KBM-7 (cell line): ENCODE results near the gene ACOT11.
"Not testable (repeated sequence)": the region's sequence is repeated elsewhere in the genome, so short reads cannot be mapped to it uniquely, and the experiment has no call there.

Experiments used
- DNase-seq: peaks from one replicate; pipeline ENCODE4 v3.0.0-alpha.2; 2015
- in situ Hi-C: fragments of 300-500 bp; cut with MboI; formaldehyde crosslinking; loops from 2 replicates; pipeline ENCODE4 v1.14.3; 2020; ENCODE audit warnings: low sequenced_read_pairs, low pct_unique_long_range_greater_than_20kb, mixed read lengths

The ACOT11 gene

DNA sequence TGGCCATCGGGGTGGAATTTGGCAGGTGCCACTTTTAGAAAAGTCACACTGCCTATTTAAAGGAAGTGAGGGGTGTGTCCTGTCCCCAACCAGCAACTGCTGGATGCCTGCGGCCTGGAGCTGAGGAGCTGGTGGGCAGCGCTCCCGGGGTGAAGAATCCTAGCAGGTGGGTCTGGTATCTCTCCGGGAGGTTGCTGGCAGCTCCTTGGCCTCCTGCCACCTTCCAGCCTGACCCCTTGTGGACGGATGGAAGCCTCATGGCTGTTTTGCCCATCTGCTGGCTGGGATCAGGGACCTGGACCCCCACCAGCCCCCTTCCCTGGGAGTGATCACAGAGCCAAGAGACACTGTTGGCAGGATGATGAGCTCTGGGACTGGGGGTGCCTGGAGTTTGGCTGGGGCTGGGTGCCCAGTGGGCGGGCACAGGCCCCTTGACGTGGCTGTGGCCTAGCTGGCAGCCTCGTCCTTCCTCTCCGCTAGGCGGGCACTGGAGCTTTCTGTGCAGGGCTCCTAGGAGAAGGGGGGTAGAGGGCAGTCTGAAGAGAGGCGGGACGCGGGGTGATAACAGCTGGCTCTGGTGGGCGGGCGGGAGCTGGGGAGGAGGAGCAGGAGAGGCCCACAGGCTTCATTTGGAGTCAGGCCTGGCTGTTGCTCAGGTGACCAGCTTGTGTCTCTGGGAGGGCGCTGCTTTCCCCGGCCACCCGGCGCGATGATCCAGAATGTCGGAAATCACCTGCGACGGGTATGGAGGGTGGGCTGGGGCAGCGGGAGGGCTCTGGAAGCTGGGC is at the start of gene ACOT11:
Gene ACOT11 (plus strand): TSS at position 628 of the 788 bp plus-strand sequence. CDS start 82 bp downstream, at position 710.
- in situ Hi-C loops: no loop called here
- no peak for DNase-seq

DNA sequence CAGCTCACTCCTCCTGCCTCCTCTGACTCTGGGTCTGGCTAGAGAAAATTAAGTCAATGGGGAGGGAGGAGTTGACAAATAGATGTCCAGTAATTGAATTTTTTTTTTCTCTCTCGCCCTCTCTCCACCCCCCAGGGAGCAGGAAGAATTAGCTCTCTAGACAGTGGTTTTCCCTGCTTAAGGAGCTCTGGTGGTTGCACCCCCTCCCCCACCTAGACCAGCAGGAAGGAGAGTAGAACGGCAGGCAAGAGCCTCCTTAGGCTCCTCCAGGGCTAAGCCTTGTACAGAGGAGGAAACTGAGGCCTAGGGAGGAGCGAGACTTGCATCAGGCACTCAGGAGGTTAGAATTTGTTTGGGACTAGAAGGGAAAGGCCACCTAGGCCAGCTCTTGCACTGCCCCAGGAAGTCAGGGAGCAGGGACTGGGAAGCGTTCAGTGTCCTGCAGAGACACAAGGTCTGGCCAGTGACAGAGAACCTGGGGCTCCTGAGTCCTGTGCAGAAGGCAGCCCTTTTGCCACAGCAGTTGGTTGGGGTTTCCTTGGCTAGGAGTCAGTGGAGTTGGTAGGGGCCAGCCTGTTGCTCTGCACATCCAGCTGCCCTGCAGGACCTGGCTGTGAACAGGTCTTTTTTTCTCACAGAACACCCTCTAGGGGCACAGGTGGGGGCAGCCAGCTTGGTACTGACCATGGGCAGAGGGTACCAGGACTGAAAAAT is 49.5 kb upstream of the ACOT11 start:
- DNase-seq: no peak
- in situ Hi-C loops: no loop called here

DNA sequence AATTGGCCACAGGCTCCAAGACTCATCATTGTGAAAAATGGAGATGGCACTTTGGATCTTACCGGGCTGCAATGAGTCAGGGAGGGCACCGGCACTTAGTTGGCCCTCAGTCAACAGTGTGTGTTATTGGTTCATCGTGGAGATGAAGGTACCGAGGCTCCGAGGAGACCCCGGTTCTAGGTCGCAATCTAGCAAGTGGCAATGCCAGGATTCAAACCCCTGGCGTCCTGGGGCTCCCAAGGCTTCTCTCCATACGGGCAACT is 49.0 kb upstream of the ACOT11 start:
- no peak for DNase-seq
- in situ Hi-C loops: no loop called here

DNA sequence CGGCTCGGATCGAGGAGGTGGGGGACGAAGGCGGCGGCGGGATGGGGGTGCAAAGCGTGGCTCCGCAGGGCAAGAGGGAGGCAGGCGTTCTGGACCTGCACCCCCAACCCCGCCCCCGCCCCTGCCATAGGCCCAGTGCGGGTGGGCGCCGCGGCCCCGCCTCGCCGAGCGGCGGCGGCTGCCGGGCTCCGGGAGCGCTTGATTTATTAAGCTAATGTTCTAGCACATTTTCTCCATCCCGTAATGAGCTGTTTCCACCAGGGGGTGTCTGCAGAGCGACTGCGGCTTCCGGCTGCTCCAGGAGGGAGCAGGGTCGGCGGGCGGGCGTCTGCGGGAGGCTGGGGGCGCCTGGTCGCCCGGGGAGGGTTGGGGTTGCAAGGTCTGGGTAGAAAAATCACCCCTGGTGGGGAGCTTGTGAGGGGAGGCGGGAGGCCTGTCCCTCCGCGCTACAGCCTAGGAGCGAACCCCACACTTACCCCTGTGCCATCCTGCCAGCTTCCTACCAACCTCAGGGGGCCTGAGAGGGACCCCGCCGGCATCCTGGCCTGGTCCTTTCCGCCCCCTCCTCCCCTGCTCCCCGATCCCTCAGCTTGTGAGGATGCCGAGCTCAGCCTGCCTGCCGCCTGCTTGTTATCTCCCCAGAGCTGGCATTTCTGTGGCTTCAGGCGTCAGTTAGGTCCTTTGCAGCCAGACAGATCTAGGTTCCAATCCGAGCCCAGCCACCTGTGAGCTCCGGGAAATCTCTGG is 48.5 kb upstream of the ACOT11 start:
- no peak for DNase-seq
- in situ Hi-C loops: no loop called here

DNA sequence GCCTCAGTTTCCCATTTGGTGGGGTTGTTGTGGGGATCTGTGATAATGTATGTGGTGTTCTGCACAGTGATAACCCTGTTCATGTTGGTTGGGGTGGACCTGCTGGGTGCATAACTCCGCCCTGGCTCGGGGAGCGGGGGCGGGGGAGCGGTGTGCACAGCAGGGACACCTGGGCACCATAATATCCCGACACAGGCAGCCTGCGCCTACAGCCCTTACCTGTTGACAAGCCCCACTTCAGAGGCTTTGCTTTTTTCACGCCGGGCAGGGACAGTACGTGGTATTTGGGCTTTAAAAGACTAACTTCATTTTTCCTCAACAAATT is 48.0 kb upstream of the ACOT11 start:
- in situ Hi-C loops: no loop called here
- no peak for DNase-seq

DNA sequence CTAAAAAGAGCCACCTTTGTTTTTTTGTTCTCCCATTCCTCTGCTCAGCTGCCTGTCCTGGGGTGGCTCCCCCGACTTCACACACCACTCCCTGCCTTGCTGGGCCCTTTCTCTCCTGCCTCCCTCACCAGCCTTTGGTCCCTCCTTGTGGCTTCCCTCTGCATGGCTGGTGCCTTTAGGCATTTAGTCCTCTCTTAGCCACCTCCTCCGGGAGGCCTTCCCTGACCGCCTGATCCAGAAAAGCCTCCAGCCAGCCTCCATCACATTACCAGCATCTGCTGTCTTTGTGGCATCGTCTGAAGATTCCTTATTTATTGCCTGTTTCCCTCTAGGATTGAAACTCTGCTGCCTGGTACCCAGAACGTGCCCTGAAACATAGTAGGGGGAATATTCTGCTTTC is 46.2 kb upstream of the ACOT11 start:
- in situ Hi-C loops: no loop called here
- DNase-seq: no peak

DNA sequence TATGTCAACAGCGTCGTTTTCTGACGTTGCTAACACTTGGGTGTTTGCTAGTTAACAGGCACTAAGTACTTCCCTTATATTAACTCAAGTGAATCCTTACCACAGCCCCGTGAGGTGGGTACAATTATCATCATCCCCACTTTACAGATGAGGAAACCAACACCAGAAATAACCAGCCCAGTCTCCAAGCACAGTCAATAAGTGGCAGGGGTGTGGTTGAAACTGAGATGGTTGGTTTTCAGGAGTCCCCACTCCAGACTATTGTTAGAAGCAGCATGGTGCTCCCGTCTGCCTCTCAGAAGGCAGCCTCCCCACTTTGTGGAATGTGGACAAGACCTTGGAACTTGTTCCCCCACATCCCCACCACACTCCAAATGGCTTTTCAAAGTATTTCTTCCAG is 45.7 kb upstream of the ACOT11 start:
- in situ Hi-C loops: no loop called here
- DNase-seq: no peak

DNA sequence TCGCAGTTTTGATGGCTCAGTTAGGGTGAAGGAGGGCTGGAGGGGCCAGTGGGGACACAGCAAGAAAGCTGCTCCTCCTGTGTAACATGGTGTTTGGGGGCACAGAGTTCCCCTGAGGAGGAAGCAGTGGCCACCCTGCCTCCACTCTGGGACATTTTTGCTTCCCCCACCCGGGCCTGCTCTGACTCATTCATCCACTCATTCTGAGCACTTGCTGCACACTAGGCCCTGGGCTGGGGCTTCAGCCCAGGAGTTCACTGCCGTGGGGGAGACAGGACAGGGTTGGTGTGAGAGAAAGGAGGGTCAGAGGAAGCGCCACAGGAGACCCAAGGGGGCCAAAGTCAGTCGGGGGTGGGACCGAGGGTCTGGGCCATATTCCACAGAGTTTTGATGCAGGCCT is 41.4 kb upstream of the ACOT11 start:
- DNase-seq: no peak
- in situ Hi-C loops: no loop called here

DNA sequence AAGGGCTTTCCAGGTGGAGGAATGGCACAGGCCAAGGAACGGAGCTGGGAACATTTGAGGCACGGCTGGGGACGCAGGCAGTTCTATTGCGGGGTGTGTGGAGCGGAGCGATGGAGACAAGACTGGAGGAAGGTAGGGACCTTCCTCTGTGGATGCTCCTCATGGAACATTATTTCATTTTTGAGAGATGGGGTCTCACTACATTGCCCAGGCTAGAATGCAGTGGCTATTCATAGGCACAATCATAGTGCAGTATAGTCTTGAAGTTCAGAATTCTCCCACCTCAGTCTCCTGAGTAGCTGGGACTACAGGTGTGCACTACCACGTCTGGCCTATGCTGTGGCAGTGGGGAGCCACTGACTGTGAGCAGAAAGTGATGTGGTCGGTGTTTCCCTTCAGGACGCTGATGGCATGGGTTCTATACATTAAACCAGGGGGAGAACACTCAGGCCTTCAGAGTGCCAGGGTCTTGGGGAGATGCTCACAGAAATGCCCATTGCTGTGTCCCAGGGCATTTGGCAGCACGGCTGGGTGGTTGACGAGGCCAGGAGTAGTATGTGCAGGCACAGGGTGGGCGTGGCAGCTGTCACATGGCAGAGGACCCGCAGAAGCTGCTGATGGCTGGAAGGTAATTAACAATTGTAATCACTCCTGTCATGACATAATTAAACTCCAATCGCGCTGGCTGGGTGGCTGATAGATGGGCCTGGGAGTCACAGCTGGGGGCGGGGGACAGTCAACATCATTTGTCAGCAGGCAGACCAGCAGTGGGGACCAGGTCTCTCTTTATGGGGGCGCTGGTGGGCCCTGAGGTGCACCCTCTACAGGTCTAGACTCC is 40.8 kb upstream of the ACOT11 start:
- DNase-seq: no peak
- in situ Hi-C loops: no loop called here

DNA sequence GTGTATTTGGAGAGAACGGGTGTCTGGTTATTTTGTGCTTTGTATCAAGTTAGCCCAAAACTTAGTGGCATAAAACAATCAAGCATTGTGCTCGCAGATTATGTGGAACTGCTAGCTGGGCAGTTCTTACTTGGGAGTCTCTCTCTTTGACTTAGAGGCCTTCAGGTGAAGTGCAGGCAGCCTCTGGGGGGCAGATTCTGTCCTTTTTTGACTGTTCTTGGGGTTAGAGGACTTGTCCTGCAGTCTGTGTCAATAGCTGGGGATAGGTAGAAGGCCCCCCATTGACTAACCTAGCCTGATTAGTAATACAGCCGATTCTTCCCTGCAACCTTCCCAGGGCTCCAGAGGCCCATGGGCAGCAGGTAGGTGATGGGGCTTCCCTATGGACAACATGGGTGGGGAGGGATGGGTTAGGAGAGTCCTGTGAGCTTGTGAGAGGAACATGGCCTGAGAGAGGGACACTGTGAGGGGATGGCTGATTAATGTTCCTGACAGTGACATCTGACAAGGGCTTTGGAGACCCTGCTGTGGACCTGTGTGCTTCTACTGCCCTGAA is 37.2 kb upstream of the ACOT11 start:
- in situ Hi-C loops: no loop called here
- no peak for DNase-seq

DNA sequence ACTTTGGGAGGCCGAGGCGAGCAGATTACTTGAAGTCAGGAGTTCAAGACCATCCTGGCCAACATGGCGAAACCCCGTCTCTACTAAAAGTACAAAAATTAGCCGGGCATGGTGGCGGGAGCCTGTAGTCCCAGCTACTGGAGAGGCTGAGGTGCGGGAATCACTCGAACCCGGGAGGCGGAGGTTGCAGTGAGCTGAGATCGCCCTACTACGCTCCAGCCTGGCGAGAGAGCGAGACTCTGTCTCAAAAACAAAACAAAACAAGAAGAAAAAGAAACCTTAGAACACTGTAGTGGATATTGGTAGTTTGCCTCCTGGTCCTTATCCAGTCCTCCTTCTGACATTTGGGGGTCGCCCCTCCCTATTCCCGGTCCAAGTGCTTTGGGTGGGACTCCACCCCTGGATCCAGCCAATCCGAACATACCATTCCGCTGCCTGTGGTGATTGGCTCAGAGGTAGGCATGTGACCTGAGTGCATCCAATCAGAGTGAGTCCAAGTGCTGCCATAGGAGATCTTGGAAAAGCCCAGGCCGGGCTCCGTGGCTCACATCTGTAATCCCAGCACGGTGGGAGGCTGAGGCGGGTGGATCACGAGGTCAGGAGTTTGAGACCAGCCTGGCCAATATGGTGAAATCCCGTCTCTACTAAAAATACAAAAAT is 34.0 kb upstream of the ACOT11 start:
- DNase-seq, in situ Hi-C loops: not testable (repeated sequence)

DNA sequence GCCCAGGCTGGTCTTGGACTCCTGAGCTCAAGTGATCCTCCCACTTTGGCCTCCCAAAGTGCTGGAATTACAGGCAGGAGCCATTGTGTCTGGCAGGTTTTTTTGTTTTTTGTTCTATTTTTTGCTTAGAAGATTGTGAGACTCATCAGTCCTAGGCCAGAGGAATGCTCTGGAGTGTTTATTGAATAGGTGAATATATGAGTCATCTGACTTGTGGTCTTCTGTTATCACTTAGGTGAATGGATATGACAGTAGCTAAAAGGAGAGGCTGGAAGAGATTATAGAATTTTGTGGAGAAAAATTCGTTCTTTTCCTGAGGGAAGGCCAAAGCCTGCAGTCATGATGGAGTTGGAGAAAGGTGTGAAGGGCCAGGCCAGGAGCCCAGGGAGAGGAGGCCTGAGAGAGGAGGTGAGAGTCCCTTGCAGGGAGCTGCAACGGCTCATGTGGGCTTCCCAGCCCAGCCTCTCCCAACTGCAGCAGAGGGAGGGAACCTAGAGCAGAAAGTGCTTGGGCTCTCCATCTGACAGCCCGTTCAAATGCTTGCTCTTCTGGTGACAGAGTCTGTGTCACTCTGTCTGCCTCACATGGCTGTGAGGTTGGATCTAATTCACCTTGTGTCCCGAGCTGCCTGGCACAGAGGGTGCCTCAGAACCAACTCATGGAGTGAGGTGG is 31.6 kb upstream of the ACOT11 start:
- in situ Hi-C loops: no loop called here
- DNase-seq: no peak

DNA sequence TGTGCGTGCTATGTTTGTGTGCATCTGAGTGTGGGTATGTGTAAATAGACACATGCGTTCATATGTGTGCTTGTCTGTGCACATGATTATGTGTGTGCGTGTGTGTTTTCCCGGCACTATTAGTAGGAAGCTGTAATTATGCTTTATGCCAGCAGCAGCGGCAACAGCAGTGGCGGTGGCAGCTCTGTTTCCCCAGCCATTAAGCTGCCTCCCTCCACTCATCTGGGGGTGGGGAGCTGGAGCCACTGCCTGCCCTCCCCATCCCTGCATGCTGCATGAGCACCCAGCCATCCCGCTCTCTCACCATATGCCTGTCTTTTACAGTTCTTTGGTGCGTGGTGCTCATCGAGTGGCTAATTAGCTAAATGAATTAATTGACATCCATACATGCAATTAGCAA is 30.5 kb upstream of the ACOT11 start:
- in situ Hi-C loops: no loop called here
- no peak for DNase-seq

DNA sequence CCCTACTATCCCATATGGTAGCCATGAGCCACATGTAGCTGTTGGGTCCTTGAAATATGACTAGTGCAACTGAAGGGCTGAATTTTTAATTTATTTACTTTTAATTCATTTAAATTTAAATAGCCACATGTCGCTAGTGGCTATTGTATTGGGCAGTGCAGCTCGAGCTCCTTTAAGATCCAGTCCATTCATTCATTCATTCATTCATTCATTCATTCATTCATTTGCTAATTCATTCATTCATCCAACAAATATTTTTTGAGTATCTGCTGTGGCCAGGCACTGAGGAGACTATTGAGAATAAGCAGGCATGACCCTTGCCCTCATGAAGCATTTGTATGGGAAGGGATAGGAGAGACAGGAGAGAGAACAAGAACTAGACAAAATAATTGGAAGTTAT is 29.5 kb upstream of the ACOT11 start:
- DNase-seq: no peak

DNA sequence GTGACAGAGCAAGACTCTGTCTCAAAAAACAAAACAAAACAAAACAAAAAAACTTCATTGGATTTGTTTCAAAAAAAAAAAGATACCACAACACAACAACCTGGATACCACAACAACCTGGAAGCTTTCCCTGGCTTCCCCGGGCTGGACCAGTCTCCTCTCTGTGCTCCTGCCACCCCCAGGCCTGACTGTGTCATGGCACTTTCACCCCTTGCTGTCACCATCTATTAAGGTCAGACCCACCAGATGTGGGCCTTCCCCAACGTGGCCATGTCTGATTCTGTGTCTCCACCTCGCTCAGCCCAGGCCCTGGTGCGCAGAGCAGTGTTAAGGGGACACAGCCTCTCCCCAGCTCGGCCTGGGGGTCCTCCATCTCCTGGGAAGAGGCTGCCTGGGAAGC is 28.3 kb upstream of the ACOT11 start:
- in situ Hi-C loops: no loop called here
- DNase-seq: no peak

More for the DNA sequence above, 29.5 kb upstream of the ACOT11 start:
- in situ Hi-C loops: no loop called here

DNA sequence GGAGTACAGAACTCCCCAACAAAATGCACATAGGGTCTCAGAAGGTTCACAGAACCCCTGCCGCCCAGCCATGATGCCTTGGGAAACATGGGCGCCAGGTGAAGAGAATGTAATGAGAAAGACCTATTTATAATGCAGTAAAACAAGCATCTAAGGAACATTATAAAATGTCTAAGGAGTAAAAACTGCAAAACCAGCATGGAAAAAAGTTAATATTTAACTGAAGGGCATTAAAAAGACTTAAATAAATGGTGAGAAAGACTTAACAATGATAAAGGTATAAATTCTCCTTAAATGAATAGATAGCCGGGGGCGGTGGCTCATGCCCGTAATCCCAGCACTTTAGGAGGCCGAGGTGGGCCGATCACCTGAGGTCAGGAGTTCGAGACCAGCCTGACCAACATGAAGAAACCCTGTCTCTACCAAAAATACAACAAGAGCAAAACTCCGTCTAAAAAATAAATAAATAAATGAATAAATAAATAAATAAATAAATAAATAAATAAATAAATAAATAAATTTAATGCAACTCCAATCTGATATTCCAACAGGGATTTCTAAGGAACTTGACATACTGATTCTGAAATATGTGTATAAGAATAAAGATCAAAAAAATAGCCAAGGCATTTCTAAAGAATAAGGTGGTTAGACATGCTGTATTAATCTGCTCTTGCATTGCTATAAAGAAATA is 27.3 kb upstream of the ACOT11 start:
- no peak for DNase-seq
- in situ Hi-C loops: no loop called here

DNA sequence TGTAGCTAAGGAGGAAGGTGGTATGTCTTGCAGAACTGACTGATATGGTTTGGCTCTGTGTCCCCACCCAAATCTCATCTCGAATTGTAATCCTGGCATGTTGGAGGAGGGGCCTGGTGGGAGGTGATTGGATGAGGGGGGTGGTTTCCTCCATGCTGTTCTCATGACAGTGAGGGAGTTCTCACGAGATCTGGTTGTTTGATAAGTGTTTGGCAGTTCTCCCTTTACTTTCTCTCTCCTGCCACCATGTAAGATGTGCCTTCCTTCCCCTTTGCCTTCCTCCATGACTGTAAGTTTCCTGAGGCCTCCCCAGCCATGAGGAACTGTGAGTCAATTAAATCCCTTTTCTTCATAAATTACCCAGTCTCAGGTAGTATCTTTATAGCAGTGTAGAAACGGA is 21.5 kb upstream of the ACOT11 start:
- in situ Hi-C loops: not testable (repeated sequence)
- DNase-seq: peak; percentile 48

DNA sequence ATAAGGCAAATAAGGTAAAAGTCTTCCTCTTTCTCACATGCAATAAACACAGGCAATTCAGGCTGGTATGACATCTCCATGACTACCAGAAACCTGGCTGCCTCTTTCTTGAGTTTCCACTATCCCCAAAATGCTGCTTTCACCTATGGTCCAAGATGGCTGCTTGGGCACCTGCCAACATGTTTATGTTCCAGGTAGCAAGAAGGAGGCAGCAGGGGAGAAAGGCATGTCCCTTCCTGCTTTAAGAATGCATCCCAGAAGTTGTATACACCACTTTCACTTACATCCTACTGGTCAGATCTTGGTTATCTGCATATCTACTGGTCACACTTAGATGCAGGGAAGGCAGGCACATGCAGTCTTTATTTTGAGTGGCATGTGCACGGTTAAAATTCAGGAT is 19.4 kb upstream of the ACOT11 start:
- in situ Hi-C loops: no loop called here
- DNase-seq: no peak
